B cell (primary cell): ENCODE measurements around the gene ARHGEF17. TPM values are rescaled to one million over a fixed set of nuclear protein-coding genes. Genes with fewer than 3 reads are reported as not detected.

ENCODE experiments used
- ATAC-seq: fragments of 200-7000 bp; cut with Tn5 transposase; one replicate; pipeline ENCODE4 v1.10.0; 2021; ENCODE audit warnings: low read depth, mild to moderate bottlenecking, moderate number of reproducible peaks, moderate library complexity
- CTCF ChIA-PET: fragments of 350-600 bp; sonication (Branson Sonifier 250); formaldehyde crosslinking; loops from one replicate; lab custom pipeline; 2021; ENCODE audit warnings: antibody characterized with exemption, inconsistent platforms; lab: Charles Lee
- POLR2A ChIA-PET: fragments of 350-600 bp; sonication (Branson Sonifier 250); formaldehyde crosslinking; loops from one replicate; lab custom pipeline; 2021; ENCODE audit warnings: antibody characterized with exemption; lab: Charles Lee
- DNase-seq: peaks from one replicate; pipeline ENCODE4 v3.0.0; 2013
- H2AFZ ChIP-seq: 2 replicates; pipeline ENCODE4 v1.6.1; 2012; ENCODE audit warnings: mild to moderate bottlenecking, low read depth, low read length; ENCODE audit not compliant: insufficient read depth, poor library complexity, severe bottlenecking
- H3K27ac ChIP-seq, 2 donors: 1 replicate in 1 of 2; 2 replicates in 1 of 2; pipeline ENCODE4 v1.5.1; 2012 to 2013; ENCODE audit warnings: low read length in 2 of 2, mild to moderate bottlenecking in 2 of 2, moderate library complexity in 1 of 2
- H3K27me3 ChIP-seq, 4 experiments: fragments of 200-600 bp in 1 of 4; sonication (generic) in 1 of 4; replicated peaks in 1 of 4; 1 replicate in 2 of 4; 2 replicates in 2 of 4; pipeline versions ENCODE4 v1.6.1 to v1.7.0; 2013 to 2016; ENCODE audit warnings: low read length in 3 of 4, mild to moderate bottlenecking in 2 of 4, mixed read lengths in 1 of 4, moderate library complexity in 1 of 4; ENCODE audit not compliant: insufficient read depth in 4 of 4, control insufficient read depth in 3 of 4; ENCODE audit errors: control extremely low read depth in 1 of 4
- H3K36me3 ChIP-seq, 2 experiments: replicated peaks in 1 of 2; 1 replicate in 1 of 2; 2 replicates in 1 of 2; pipeline versions ENCODE4 v1.6.1 to v1.7.1; 2013; ENCODE audit warnings: low read length in 1 of 2; ENCODE audit not compliant: insufficient read depth in 2 of 2, control insufficient read depth in 1 of 2; ENCODE audit errors: control extremely low read depth in 1 of 2, extremely low read depth in 1 of 2
- H3K4me1 ChIP-seq, 2 donors: fragments of 200-600 bp in 1 of 2; sonication (generic) in 1 of 2; 1 replicate in 1 of 2; 2 replicates in 1 of 2; pipeline versions ENCODE4 v1.5.1 to v1.6.1; 2013 to 2017; ENCODE audit warnings: low read length in 2 of 2; ENCODE audit not compliant: control insufficient read depth in 2 of 2, insufficient read depth in 2 of 2
- H3K4me2 ChIP-seq: replicated peaks from 2 replicates; pipeline ENCODE3; 2012; ENCODE audit warnings: mild to moderate bottlenecking, low read depth, low read length; ENCODE audit not compliant: poor library complexity, severe bottlenecking
- H3K4me3 ChIP-seq, 5 experiments: fragments of 200-600 bp in 1 of 5; sonication (generic) in 1 of 5; 1 replicate in 3 of 5; 2 replicates in 2 of 5; pipeline versions ENCODE4 v1.5.1 to v1.7.0; 2011 to 2016; ENCODE audit warnings: low read length in 4 of 5, mild to moderate bottlenecking in 4 of 5, low read depth in 2 of 5, control low read depth in 1 of 5, moderate library complexity in 1 of 5; ENCODE audit not compliant: insufficient read depth in 1 of 5; ENCODE audit errors: control extremely low read depth in 1 of 5, extremely low read depth in 1 of 5
- H3K79me2 ChIP-seq: fragments of 200-600 bp; sonication (generic); one replicate; pipeline ENCODE4 v1.6.0; 2016; ENCODE audit warnings: low read length; ENCODE audit not compliant: control insufficient read depth, insufficient read depth
- H3K9ac ChIP-seq: fragments of 200-600 bp; sonication (generic); 2 replicates; pipeline ENCODE4 v1.6.1; 2017; ENCODE audit warnings: mild to moderate bottlenecking, low read length, moderate library complexity
- H3K9me3 ChIP-seq, 3 donors: one replicate each; pipeline versions ENCODE4 v1.6.1 to v1.7.1; 2013; ENCODE audit warnings: low read length in 2 of 3; ENCODE audit not compliant: control insufficient read depth in 2 of 3, insufficient read depth in 1 of 3; ENCODE audit errors: control extremely low read depth in 1 of 3
- H4K20me1 ChIP-seq: 2 replicates; pipeline ENCODE4 v1.6.0; 2012; ENCODE audit warnings: mild to moderate bottlenecking, low read length; ENCODE audit not compliant: insufficient read depth, control insufficient read depth, poor library complexity, severe bottlenecking
- H3K27ac Mint-ChIP-seq: one replicate; pipeline ENCODE4 v1.8.0; 2021; ENCODE audit warnings: mixed read lengths
- H3K27me3 Mint-ChIP-seq: one replicate; pipeline ENCODE4 v1.8.0; 2021; ENCODE audit warnings: mixed read lengths
- H3K4me1 Mint-ChIP-seq: one replicate; pipeline ENCODE4 v1.8.0; 2021; ENCODE audit warnings: mixed read lengths
- H3K4me3 Mint-ChIP-seq: one replicate; pipeline ENCODE4 v1.8.0; 2021; ENCODE audit warnings: mixed read lengths
- H3K9me3 Mint-ChIP-seq: one replicate; pipeline ENCODE4 v1.8.0; 2022; ENCODE audit warnings: mixed read lengths; ENCODE audit not compliant: insufficient read depth
- EZH2 ChIP-seq: IDR thresholded peaks from 2 replicates; pipeline ENCODE4 v1.6.1; 2012; ENCODE audit warnings: borderline replicate concordance, low read depth, mild to moderate bottlenecking, moderate library complexity, low read length; ENCODE audit not compliant: insufficient read depth, poor library complexity, severe bottlenecking
- WGBS: methylation state at CpG from one replicate; pipeline ENCODE4 v1.1.5; 2013; ENCODE audit warnings: missing lambda C conversion rate; ENCODE audit not compliant: insufficient coverage; 5-methylcytosine and 5-hydroxymethylcytosine counted together
- intact Hi-C: fragments of 100-400 bp; cut with micrococcal nuclease; formaldehyde crosslinking; loops from one replicate; pipeline ENCODE4 v1.10.0; 2022
- polyA plus RNA-seq: library from polyadenylated mRNA; depleted of rRNA; stranded (reverse); fragments of >200 nt; gene quantifications from 2 replicates; pipeline ENCODE4 v1.2.3, GENCODE V29; 2012
- total RNA-seq, 2 donors: library from RNA; stranded (reverse); fragments of 120-200 nt in 1 of 2; gene quantifications; 1 replicate in 1 of 2; 2 replicates in 1 of 2; pipeline versions ENCODE4 v1.2.3 to v1.2.4, GENCODE V29; 2013 to 2022
- TF ChIP-seq, protein P1 (sequence below): fragments of 200-600 bp; IDR thresholded peaks from one replicate; pipeline ENCODE4 v1.8.0; 2022; ENCODE audit warnings: antibody characterized with exemption, mild to moderate bottlenecking

ARHGEF17 gene
- total and polyA plus RNA-seq, 2 donors (not counting 1 experiment from before 2014, with no cell fraction given) = 0.05 TPM; not detected in 1

- Mint-ChIP-seq H3K27me3 (no peaks in the 10 kb centered on the region), H3K4me3 (no peak overlapping the region), H3K4me1 (peaks cover 33% of the 10 kb centered on the region), H3K27ac (no peak overlapping the region), H3K9me3 (no peaks in the 10 kb centered on the region)
- no peak overlapping the region for H3K4me3 ChIP-seq
- DNase-seq (no peak), ATAC-seq (no peak)
- TF ChIP-seq, protein P1, sequence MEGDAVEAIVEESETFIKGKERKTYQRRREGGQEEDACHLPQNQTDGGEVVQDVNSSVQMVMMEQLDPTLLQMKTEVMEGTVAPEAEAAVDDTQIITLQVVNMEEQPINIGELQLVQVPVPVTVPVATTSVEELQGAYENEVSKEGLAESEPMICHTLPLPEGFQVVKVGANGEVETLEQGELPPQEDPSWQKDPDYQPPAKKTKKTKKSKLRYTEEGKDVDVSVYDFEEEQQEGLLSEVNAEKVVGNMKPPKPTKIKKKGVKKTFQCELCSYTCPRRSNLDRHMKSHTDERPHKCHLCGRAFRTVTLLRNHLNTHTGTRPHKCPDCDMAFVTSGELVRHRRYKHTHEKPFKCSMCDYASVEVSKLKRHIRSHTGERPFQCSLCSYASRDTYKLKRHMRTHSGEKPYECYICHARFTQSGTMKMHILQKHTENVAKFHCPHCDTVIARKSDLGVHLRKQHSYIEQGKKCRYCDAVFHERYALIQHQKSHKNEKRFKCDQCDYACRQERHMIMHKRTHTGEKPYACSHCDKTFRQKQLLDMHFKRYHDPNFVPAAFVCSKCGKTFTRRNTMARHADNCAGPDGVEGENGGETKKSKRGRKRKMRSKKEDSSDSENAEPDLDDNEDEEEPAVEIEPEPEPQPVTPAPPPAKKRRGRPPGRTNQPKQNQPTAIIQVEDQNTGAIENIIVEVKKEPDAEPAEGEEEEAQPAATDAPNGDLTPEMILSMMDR = no peak
- no peak for TF ChIP-seq EZH2
- H3K36me3 ChIP-seq = no peaks in the 10 kb centered on the region
- no peak overlapping the region for H2AFZ ChIP-seq
- 93% methylated on average over 70 of the region's 70 CpGs for WGBS
- peaks cover 0 to 7% (median 0%) of the 10 kb centered on the region in 3 donors for H3K9me3 ChIP-seq
- ChIA-PET CTCF (interaction anchor here (0.7 to 23.8 kb wide), 3 partner anchors 10 to 26 kb away, joined by 3 to 311 read pairs (median 89); no protein-coding TSS in a partner anchor), POLR2A (no interaction called here)
- H3K27ac ChIP-seq = no peak overlapping the region
- intact Hi-C loops = no loop called here
- no peaks in the 10 kb centered on the region for H4K20me1 ChIP-seq
- H3K79me2 ChIP-seq = no peaks in the 10 kb centered on the region
- H3K4me2 ChIP-seq = no peak overlapping the region
- H3K9ac ChIP-seq = no peak overlapping the region
- H3K4me1 ChIP-seq = peaks cover 24 to 34% of the 10 kb centered on the region in 2 donors
- H3K27me3 ChIP-seq = no peaks in the 10 kb centered on the region
These were observed 54.1 kb downstream of the ARHGEF17 start for GRCh38 chr11:73361953-73362776.

GRCh38 chr11:73363147-73363546 is 55.1 kb downstream of the ARHGEF17 start:
- Histone ChIP-seq H3K27ac (no peak overlapping the region), H3K4me3 (no peak overlapping the region), H3K4me1 (peaks cover 34 to 44% of the 10 kb centered on the region in 2 donors), H3K9me3 (peaks cover 0 to 7% (median 0%) of the 10 kb centered on the region in 3 donors), H3K79me2 (no peaks in the 10 kb centered on the region), H3K9ac (no peak overlapping the region), H3K27me3 (no peaks in the 10 kb centered on the region), H3K36me3 (no peaks in the 10 kb centered on the region), H3K4me2 (no peak overlapping the region), H2AFZ (no peak overlapping the region), H4K20me1 (no peaks in the 10 kb centered on the region)
- ATAC-seq (no peak), DNase-seq (no peak)
- Mint-ChIP-seq H3K4me3 (no peak overlapping the region), H3K27me3 (no peaks in the 10 kb centered on the region), H3K9me3 (no peaks in the 10 kb centered on the region), H3K27ac (peak overlapping the region; percentile 53), H3K4me1 (peaks cover 43% of the 10 kb centered on the region)
- intact Hi-C loops = no loop called here
- WGBS = 98% methylated on average over 8 of the region's 9 CpGs
- ChIA-PET POLR2A (interaction anchor here (1.4 kb wide), 1 partner anchor 20 kb away, joined by 3 read pairs; no protein-coding TSS in a partner anchor), CTCF (interaction anchor here (1.1 to 23.8 kb wide), 4 partner anchors 11 to 27 kb away, joined by 4 to 311 read pairs (median 50); no protein-coding TSS in a partner anchor)
- no peak for TF ChIP-seq EZH2
- TF ChIP-seq, protein P1 = no peak
